PC-3 (cell line): ENCODE data around the gene TH. TPM values are rescaled to one million over a fixed set of nuclear protein-coding genes. Genes with fewer than 3 reads are reported as not detected.

Experiments used
- ATAC-seq: fragments of 200-7000 bp; cut with Tn5 transposase; 2 replicates; pipeline ENCODE4 v1.9.1; 2020; ENCODE audit warnings: mild to moderate bottlenecking, moderate library complexity
- BruUV-seq: library from RNA; stranded (reverse); fragments of 400-500 nt; replicated peaks from 2 replicates; lab custom pipeline; 2021; lab: Mats Ljungman, UMichigan
- CTCF ChIA-PET: fragments of 300-600 bp; sonication (Branson Sonifier 250); formaldehyde crosslinking; loops from one replicate; lab custom pipeline; 2022; ENCODE audit warnings: antibody characterized with exemption; lab: Charles Lee
- POLR2A ChIA-PET: fragments of 300-600 bp; sonication (Branson Sonifier 250); formaldehyde crosslinking; loops from one replicate; lab custom pipeline; 2022; ENCODE audit warnings: antibody characterized with exemption; ENCODE audit not compliant: unreplicated experiment; lab: Charles Lee
- DNase-seq: peaks from one replicate; pipeline ENCODE4 v3.0.0-alpha.2; 2015
- H2AFZ ChIP-seq: fragments of 300-600 bp; sonication (generic); 2 replicates; pipeline ENCODE4 v1.6.0; 2016; ENCODE audit warnings: antibody characterized with exemption, low read length
- H3F3A ChIP-seq: fragments of 300-600 bp; sonication (generic); one replicate; pipeline ENCODE4 v1.6.0; 2017; ENCODE audit warnings: antibody characterized with exemption, low read length, control low read depth, mild to moderate bottlenecking; ENCODE audit not compliant: unreplicated experiment
- H3K27ac ChIP-seq: fragments of 300-600 bp; sonication (generic); 2 replicates; pipeline ENCODE4 v1.5.1; 2016; ENCODE audit warnings: mild to moderate bottlenecking, low read length
- H3K27me3 ChIP-seq: fragments of 300-600 bp; sonication (generic); 2 replicates; pipeline ENCODE4 v1.6.1; 2016; ENCODE audit warnings: low read length, mixed read lengths
- H3K36me3 ChIP-seq: fragments of 300-600 bp; sonication (generic); 2 replicates; pipeline ENCODE4 v1.6.1; 2016; ENCODE audit warnings: low read depth, mixed run types, low read length, mixed read lengths
- H3K4me1 ChIP-seq: fragments of 300-600 bp; sonication (generic); 2 replicates; pipeline ENCODE4 v1.5.1; 2016; ENCODE audit warnings: low read length; ENCODE audit not compliant: insufficient read depth
- H3K4me2 ChIP-seq: fragments of 300-600 bp; sonication (generic); 2 replicates; pipeline ENCODE4 v1.6.0; 2016; ENCODE audit warnings: low read length
- H3K4me3 ChIP-seq: fragments of 300-600 bp; sonication (generic); 2 replicates; pipeline ENCODE4 v1.5.1; 2016; ENCODE audit warnings: mild to moderate bottlenecking, low read length, mixed read lengths
- H3K79me2 ChIP-seq: fragments of 300-600 bp; sonication (generic); 2 replicates; pipeline ENCODE4 v1.6.1; 2017; ENCODE audit warnings: low read length, mixed read lengths
- H3K9ac ChIP-seq: fragments of 300-600 bp; sonication (generic); 2 replicates; pipeline ENCODE4 v1.6.0; 2016; ENCODE audit warnings: mild to moderate bottlenecking, low read length
- H3K9me2 ChIP-seq: fragments of 300-600 bp; sonication (generic); replicated peaks from 2 replicates; pipeline ENCODE4 v1.6.1; 2016; ENCODE audit warnings: mixed run types, low read length, mixed read lengths
- H3K9me3 ChIP-seq: fragments of 300-600 bp; sonication (generic); 2 replicates; pipeline ENCODE4 v1.6.1; 2016; ENCODE audit warnings: low read length, mixed read lengths
- H4K20me1 ChIP-seq: fragments of 300-600 bp; sonication (generic); 2 replicates; pipeline ENCODE4 v1.6.1; 2016; ENCODE audit warnings: low read length, mixed read lengths
- CTCF ChIP-seq: fragments of 300-600 bp; sonication (generic); conservative IDR thresholded peaks from 2 replicates; pipeline ENCODE4 v1.5.1; 2017; ENCODE audit warnings: antibody characterized with exemption, low read depth, mild to moderate bottlenecking, low read length
- EZH2 ChIP-seq: fragments of 300-600 bp; sonication (generic); IDR thresholded peaks from one replicate; pipeline ENCODE4 v1.6.1; 2017; ENCODE audit warnings: antibody characterized with exemption, mild to moderate bottlenecking, low read length; ENCODE audit not compliant: unreplicated experiment
- EZH2phosphoT487 ChIP-seq: fragments of 300-600 bp; sonication (generic); IDR thresholded peaks from 2 replicates; pipeline ENCODE4 v1.6.1; 2018; ENCODE audit warnings: mild to moderate bottlenecking, antibody characterized with exemption, low read length, borderline replicate concordance
- intact Hi-C: fragments of 100-400 bp; cut with micrococcal nuclease; formaldehyde crosslinking; loops from 2 replicates; pipeline ENCODE4 v1.9.0; 2023
- total RNA-seq: library from RNA; depleted of rRNA; stranded (reverse); fragments of >200 nt; gene quantifications from 2 replicates; pipeline ENCODE4 v1.2.3, GENCODE V29; 2014

The TH gene
- total RNA-seq, 1 experiment from 2014 or later: 8.3 TPM

- Histone ChIP-seq H3K27me3 (no peaks in the 10 kb centered on the region), H3K27ac (no peak overlapping the region), H3K9me2 (no peaks in the 10 kb centered on the region), H3K4me1 (no peaks in the 10 kb centered on the region), H2AFZ (no peak overlapping the region), H3F3A (no peaks in the 10 kb centered on the region), H3K9ac (no peak overlapping the region), H4K20me1 (no peaks in the 10 kb centered on the region), H3K36me3 (no peaks in the 10 kb centered on the region; the same call in 1 of the 2 replicates), H3K4me3 (no peak overlapping the region), H3K4me2 (no peak overlapping the region), H3K79me2 (no peaks in the 10 kb centered on the region), H3K9me3 (no peaks in the 10 kb centered on the region)
- no TSS peak for BruUV-seq
- intact Hi-C loops: loop anchor here (2.0 to 10.0 kb wide), 2 partner anchors 323 to 505 kb away; partner anchors contain the start of genes SYT8 and TNNI2
- DNase-seq (no peak), ATAC-seq (no peak)
- TF ChIP-seq EZH2phosphoT487: no peak
- TF ChIP-seq CTCF: no peak
- TF ChIP-seq EZH2: no peak
- POLR2A ChIA-PET: no interaction called here
- CTCF ChIA-PET: interaction anchor here (1.7 kb wide), 1 partner anchor 464 kb away, joined by 5 read pairs; no protein-coding TSS in a partner anchor
These were observed 14.1 kb downstream of the TH start for GRCh38 chr11:2157294-2158040.

GRCh38 chr11:2156416-2157182, 15.0 kb downstream of the TH start:
- ChIA-PET POLR2A (interaction anchor here (0.5 to 0.6 kb wide), 2 partner anchors 324 to 599 kb away, joined by 3 to 5 read pairs; no protein-coding TSS in a partner anchor), CTCF (interaction anchor here (0.6 to 1.7 kb wide), 9 partner anchors 17 to 610 kb away, joined by 3 to 20 read pairs (median 4); no protein-coding TSS in a partner anchor)
- no peak overlapping the region for H3K4me3 ChIP-seq
- no peak overlapping the region for H3K9ac ChIP-seq
- intact Hi-C loops: loop anchor here (2.0 to 10.0 kb wide), 2 partner anchors 322 to 504 kb away; partner anchors contain the start of genes SYT8 and TNNI2
- H3K9me2 ChIP-seq: no peaks in the 10 kb centered on the region
- H3F3A ChIP-seq: no peaks in the 10 kb centered on the region
- no TSS peak for BruUV-seq
- H3K36me3 ChIP-seq: no peaks in the 10 kb centered on the region; the same call in 1 of the 2 replicates
- DNase-seq (peak; percentile 83), ATAC-seq (peak; percentile 75)
- no peaks in the 10 kb centered on the region for H3K79me2 ChIP-seq
- H3K4me2 ChIP-seq: peak overlapping the region; percentile 40; the same call in 1 of the 2 replicates
- H3K27ac ChIP-seq: no peak overlapping the region
- H3K9me3 ChIP-seq: no peaks in the 10 kb centered on the region
- TF ChIP-seq CTCF (peak; percentile 83), EZH2 (no peak), EZH2phosphoT487 (no peak)
- 0 out of 2 replicates have a peak overlapping the region, but pooled peaks have one; percentile 17 for H2AFZ ChIP-seq
- no peaks in the 10 kb centered on the region for H3K27me3 ChIP-seq
- no peaks in the 10 kb centered on the region for H4K20me1 ChIP-seq
- H3K4me1 ChIP-seq: peaks cover 3% of the 10 kb centered on the region; the same call in 1 of the 2 replicates
